Neural crest cell (in vitro differentiated cells): ENCODE measurements around the gene CIB1. TPM values are rescaled to one million over a fixed set of nuclear protein-coding genes. Genes with fewer than 3 reads are reported as not detected.
"Not testable (repeated sequence)": the region's sequence is repeated elsewhere in the genome, so short reads cannot be mapped to it uniquely, and the experiment has no call there.

ENCODE experiments used
- DNase-seq: peaks from one replicate; pipeline ENCODE4 v3.0.0; 2021; ENCODE audit warnings: low read depth, mixed read lengths, low spot score
- H3K27ac Mint-ChIP-seq: one replicate; pipeline ENCODE4 v1.8.0; 2021; ENCODE audit warnings: mild to moderate bottlenecking, mixed read lengths; ENCODE audit not compliant: unreplicated experiment
- H3K27me3 Mint-ChIP-seq: 2 replicates; pipeline ENCODE4 v1.8.0; 2021; ENCODE audit warnings: low read depth, mild to moderate bottlenecking, mixed read lengths
- H3K36me3 Mint-ChIP-seq: 2 replicates; pipeline ENCODE4 v1.8.0; 2021; ENCODE audit warnings: low read depth, mild to moderate bottlenecking, mixed read lengths
- H3K4me1 Mint-ChIP-seq: 2 replicates; pipeline ENCODE4 v1.8.0; 2021; ENCODE audit warnings: mixed read lengths
- H3K4me3 Mint-ChIP-seq: one replicate; pipeline ENCODE4 v1.8.0; 2021; ENCODE audit warnings: mild to moderate bottlenecking, mixed read lengths
- H3K9me3 Mint-ChIP-seq: 2 replicates; pipeline ENCODE4 v1.8.0; 2021; ENCODE audit warnings: mixed read lengths
- CTCF ChIP-seq: fragments of 200-600 bp; sonication (generic); conservative IDR thresholded peaks from 2 replicates; pipeline ENCODE4 v1.5.0; 2021; ENCODE audit warnings: antibody characterized with exemption, mild to moderate bottlenecking
- long read RNA-seq: library from polyadenylated mRNA; unstranded; transcript quantifications from one replicate; pipeline ENCODE4 v2.0.0, GENCODE V29; 2020
- total RNA-seq: library from RNA; stranded (reverse); gene quantifications from 2 replicates; pipeline ENCODE4 v1.2.1, GENCODE V29; 2021

The CIB1 gene
- total RNA-seq, result 23.1 and 24.5 TPM in 2 replicates
- long read RNA-seq, transcript CIB1-201 (7 exons, 1,247 nt), result major isoform, 15 of 17 reads
- long read RNA-seq, partial matches to known transcripts, result 0 of 17 reads
- long read RNA-seq, other reads (novel, unspliced or antisense), result 2 of 17 reads

GRCh38 chr15:90233387-90234095 lies at the start of gene CIB1:
TSS of gene CIB1 (minus strand) at chr15:90233941. CDS start at chr15:90233885, 56 bp downstream.
- Mint-ChIP-seq H3K4me1 (peaks cover 15% of the 10 kb centered on the region), H3K9me3 (no peaks in the 10 kb centered on the region), H3K4me3 (peak within 1 kb of the TSS; percentile 88), H3K36me3 (peaks cover 5% of the 10 kb centered on the region), H3K27me3 (no peaks in the 10 kb centered on the region), H3K27ac (no peak within 1 kb of the TSS)
- peak; percentile 83 for DNase-seq
- peak; percentile 53 for TF ChIP-seq CTCF

GRCh38 chr15:90281637-90282036 lies 47.9 kb upstream of the CIB1 start:
- H3K27me3 Mint-ChIP-seq, H3K4me1 Mint-ChIP-seq, DNase-seq, H3K4me3 Mint-ChIP-seq, H3K9me3 Mint-ChIP-seq, H3K36me3 Mint-ChIP-seq, H3K27ac Mint-ChIP-seq: not testable (repeated sequence)

GRCh38 chr15:90280743-90281142 lies 47.0 kb upstream of the CIB1 start:
- not testable (repeated sequence) for DNase-seq, H3K27ac Mint-ChIP-seq, H3K27me3 Mint-ChIP-seq, H3K4me1 Mint-ChIP-seq, H3K9me3 Mint-ChIP-seq, H3K36me3 Mint-ChIP-seq, H3K4me3 Mint-ChIP-seq

- H3K4me1 Mint-ChIP-seq, DNase-seq: not testable (repeated sequence)
Measured at GRCh38 chr15:90278467-90278866, 44.7 kb upstream of the CIB1 start.

GRCh38 chr15:90271459-90272166 lies 37.9 kb upstream of the CIB1 start:
- no peaks in the 10 kb centered on the region for H3K27me3 Mint-ChIP-seq
- TF ChIP-seq CTCF, result no peak
- H3K4me3 Mint-ChIP-seq, result no peak overlapping the region
- H3K27ac Mint-ChIP-seq, result no peak overlapping the region
- no peak for DNase-seq
- peaks cover 25% of the 10 kb centered on the region for H3K4me1 Mint-ChIP-seq
- H3K9me3 Mint-ChIP-seq, result no peaks in the 10 kb centered on the region
- H3K36me3 Mint-ChIP-seq, result peaks cover 17% of the 10 kb centered on the region

More at GRCh38 chr15:90278467-90278866, 44.7 kb upstream of the CIB1 start:
- not testable (repeated sequence) for H3K9me3 Mint-ChIP-seq, H3K27me3 Mint-ChIP-seq, H3K27ac Mint-ChIP-seq, H3K36me3 Mint-ChIP-seq, H3K4me3 Mint-ChIP-seq

- H3K27me3 Mint-ChIP-seq, result no peaks in the 10 kb centered on the region
- H3K4me1 Mint-ChIP-seq, result peaks cover 33% of the 10 kb centered on the region
Measured at GRCh38 chr15:90270502-90271150, 36.9 kb upstream of the CIB1 start.

More at GRCh38 chr15:90270502-90271150, 36.9 kb upstream of the CIB1 start:
- Mint-ChIP-seq H3K36me3 (peaks cover 17% of the 10 kb centered on the region), H3K9me3 (no peaks in the 10 kb centered on the region), H3K27ac (no peak overlapping the region), H3K4me3 (peak overlapping the region; percentile 61)
- TF ChIP-seq CTCF, result no peak
- DNase-seq, result no peak
